ENCODE measurements around the gene PKIB. TPM values are rescaled to one million over a fixed set of nuclear protein-coding genes. Genes with fewer than 3 reads are reported as not detected.

The PKIB gene
- total RNA-seq, 1 donor from 2014 or later: not detected

DNA sequence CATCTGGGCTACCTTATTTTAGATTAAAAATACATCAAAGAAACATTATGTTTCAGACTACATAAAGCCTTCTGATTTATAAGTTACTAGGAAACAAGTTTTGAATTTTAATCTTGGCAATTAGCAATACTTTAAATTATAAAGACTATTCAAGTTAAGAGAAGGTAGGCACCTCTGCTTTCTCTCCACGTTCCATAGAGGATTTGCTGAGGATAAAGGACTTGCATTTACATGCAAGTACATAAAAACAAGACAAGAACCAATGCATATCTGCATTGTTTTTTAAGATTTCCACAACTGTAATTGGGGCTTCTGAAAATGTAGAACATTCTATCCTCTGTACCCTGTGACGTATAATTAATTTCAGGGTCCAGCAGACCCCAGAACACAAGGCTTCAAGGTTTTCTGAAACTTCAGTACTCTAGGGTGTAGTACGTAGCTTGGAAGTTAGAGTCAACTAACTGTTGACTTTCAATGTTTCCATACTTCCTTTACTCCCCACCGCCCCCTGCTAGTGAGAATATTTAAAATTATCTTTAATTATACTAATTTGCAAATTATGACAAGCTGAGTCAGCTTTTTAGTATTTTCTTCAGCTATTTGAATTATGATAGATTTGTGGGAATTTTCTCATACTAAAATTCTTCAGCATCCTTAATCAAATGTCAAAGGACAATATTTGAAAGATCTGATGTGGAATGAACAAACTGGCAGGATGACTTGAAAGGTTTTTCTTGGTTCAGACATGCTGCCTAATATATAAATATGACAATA, 82.8 kb downstream of the PKIB start:
- no peak for DNase-seq
- intact Hi-C loops (cut with micrococcal nuclease): no loop called here
- Mint-ChIP-seq H3K9me3 (no peaks in the 10 kb centered on the region), H3K4me1 (no peaks in the 10 kb centered on the region), H3K27me3 (no peaks in the 10 kb centered on the region), H3K27ac (no peak overlapping the region), H3K36me3 (ENCODE audit: low read depth) (no peaks in the 10 kb centered on the region), H3K4me3 (no peak overlapping the region)

DNA sequence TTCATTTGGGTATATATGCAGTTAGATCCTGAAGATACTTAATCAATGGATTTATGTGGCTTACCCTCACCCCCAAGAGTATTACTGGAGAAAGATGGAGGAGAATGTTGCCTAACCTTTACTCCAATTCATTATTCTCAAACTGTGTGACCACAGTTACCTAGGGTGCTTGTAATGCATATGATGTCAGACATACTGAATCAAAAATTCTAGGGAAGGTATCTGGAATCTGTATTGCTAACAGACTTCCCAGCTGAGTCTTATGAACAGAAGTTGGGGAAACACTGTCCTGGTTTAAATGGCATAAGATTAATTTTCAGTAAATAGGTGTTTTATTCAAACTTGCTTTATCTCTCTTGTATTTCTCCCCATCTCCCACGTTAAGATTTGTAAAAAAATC, 83.9 kb downstream of the PKIB start:
- Mint-ChIP-seq H3K4me3 (no peak overlapping the region), H3K36me3 (ENCODE audit: low read depth) (no peaks in the 10 kb centered on the region), H3K27me3 (no peaks in the 10 kb centered on the region), H3K9me3 (no peaks in the 10 kb centered on the region), H3K27ac (no peak overlapping the region), H3K4me1 (no peaks in the 10 kb centered on the region)
- intact Hi-C loops (cut with micrococcal nuclease): no loop called here
- DNase-seq: no peak

DNA sequence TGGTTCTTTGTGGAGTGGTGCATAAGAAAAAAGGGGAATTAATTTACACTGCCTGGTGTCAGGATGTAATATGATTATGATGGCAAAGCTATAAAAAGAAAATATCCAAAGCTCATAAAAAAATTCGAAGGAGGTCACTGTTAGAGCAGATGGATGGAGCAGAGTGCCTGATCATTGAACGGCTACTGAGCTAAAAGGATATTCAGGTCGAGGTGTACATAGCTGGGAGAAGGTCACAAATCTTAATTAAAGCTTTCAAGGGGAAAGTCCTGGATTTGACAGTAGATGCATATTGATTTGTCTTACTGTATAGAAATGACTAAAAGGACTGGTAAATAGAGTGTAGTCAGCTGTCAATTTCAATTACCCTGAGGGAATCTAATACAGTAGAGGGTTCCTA, 84.4 kb downstream of the PKIB start:
- no peaks in the 10 kb centered on the region for H3K9me3 Mint-ChIP-seq
- no peak overlapping the region for H3K4me3 Mint-ChIP-seq
- H3K27ac Mint-ChIP-seq: no peak overlapping the region
- intact Hi-C loops (cut with micrococcal nuclease): no loop called here
- no peaks in the 10 kb centered on the region for H3K36me3 Mint-ChIP-seq (ENCODE audit: low read depth)
- H3K27me3 Mint-ChIP-seq: no peaks in the 10 kb centered on the region
- DNase-seq: no peak
- H3K4me1 Mint-ChIP-seq: no peaks in the 10 kb centered on the region

DNA sequence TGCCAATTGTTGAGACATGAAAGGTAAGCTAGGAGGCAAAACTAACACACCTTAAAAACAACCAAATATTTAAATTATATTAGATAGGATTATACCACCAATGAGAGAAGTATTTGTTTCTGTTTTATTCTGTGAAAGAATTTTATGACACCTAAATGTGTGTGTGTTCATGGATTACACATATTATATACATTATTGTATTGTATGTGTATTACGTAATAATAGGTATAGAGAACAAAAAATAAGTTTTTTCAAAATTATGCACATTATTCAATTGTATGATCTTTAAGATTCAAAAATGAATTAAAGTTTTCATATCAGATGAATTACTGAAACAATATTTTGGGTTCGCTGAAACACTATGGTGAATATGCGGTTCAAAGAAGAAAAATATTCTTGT, 85.0 kb downstream of the PKIB start:
- Mint-ChIP-seq H3K27ac (no peak overlapping the region), H3K9me3 (no peaks in the 10 kb centered on the region), H3K4me3 (no peak overlapping the region), H3K4me1 (no peaks in the 10 kb centered on the region), H3K27me3 (no peaks in the 10 kb centered on the region), H3K36me3 (ENCODE audit: low read depth) (no peaks in the 10 kb centered on the region)
- DNase-seq: no peak
- intact Hi-C loops (cut with micrococcal nuclease): no loop called here

DNA sequence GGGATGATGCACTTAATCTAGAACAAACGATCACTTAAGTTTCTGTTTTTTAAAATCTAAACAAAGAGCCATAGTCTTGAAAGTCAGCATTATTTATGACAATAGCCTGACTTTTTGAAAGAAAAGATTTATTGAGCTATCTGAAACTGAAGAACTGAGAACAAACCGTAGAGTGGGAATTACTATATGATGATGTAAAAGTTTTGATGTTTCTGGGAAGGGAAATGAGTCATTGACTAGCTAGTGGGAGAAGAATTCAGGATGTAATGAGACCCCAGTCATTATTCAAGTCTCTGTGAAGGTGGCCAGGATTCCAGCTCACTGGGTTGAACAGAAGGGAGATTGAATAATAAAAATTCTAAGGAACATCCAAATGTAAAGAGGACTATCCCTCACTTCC, 85.9 kb downstream of the PKIB start:
- H3K27me3 Mint-ChIP-seq: no peaks in the 10 kb centered on the region
- H3K27ac Mint-ChIP-seq: no peak overlapping the region
- no peak overlapping the region for H3K4me3 Mint-ChIP-seq
- intact Hi-C loops (cut with micrococcal nuclease): no loop called here
- H3K9me3 Mint-ChIP-seq: no peaks in the 10 kb centered on the region
- DNase-seq: no peak
- H3K4me1 Mint-ChIP-seq: no peaks in the 10 kb centered on the region
- no peaks in the 10 kb centered on the region for H3K36me3 Mint-ChIP-seq (ENCODE audit: low read depth)

DNA sequence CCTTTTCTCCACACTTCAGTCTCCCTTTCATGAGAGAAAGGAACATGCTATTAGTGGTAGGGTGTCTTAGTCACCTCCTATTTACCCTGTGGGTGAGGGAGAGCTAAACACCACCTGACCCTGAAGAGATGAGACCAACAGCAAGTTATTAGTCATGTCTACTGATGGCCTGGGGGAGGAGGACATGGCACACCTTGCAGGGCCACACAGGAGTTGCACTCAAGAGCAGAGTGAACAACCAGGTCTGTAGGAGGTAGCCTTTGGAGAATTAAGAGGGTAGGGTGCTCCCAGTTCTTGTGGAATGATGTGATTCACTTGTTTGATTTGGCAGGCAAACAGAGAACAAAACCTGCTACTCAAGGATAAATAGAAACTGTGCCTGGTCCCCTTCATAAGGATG, 86.6 kb downstream of the PKIB start:
- no peak overlapping the region for H3K27ac Mint-ChIP-seq
- no peaks in the 10 kb centered on the region for H3K9me3 Mint-ChIP-seq

DNA sequence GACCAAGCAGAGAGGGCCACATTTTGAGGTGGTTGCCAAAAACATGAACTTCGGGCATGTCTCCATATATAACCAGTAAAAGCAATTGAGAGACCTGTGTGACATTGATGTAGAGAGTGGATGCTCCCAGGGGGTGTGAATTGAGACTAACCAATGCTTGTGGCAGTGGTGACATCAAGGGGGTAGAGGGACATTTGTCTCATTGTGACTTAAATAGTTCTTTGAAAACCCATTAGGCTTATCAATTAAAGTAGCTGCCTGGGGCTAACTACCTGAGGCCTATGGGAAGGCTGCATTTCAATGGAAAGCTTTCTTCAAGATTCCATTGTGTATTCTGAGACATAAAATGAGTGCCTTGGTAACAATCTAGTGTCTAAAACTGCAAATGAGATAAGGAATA, 87.3 kb downstream of the PKIB start:
- Mint-ChIP-seq H3K36me3 (ENCODE audit: low read depth) (no peaks in the 10 kb centered on the region), H3K27me3 (no peaks in the 10 kb centered on the region), H3K4me3 (no peak overlapping the region), H3K9me3 (no peaks in the 10 kb centered on the region), H3K4me1 (no peaks in the 10 kb centered on the region), H3K27ac (no peak overlapping the region)
- DNase-seq: no peak
- intact Hi-C loops (cut with micrococcal nuclease): no loop called here

More for the DNA sequence above, 86.6 kb downstream of the PKIB start:
- H3K4me1 Mint-ChIP-seq: no peaks in the 10 kb centered on the region
- H3K36me3 Mint-ChIP-seq (ENCODE audit: low read depth): no peaks in the 10 kb centered on the region
- DNase-seq: no peak
- H3K27me3 Mint-ChIP-seq: no peaks in the 10 kb centered on the region
- H3K4me3 Mint-ChIP-seq: no peak overlapping the region
- intact Hi-C loops (cut with micrococcal nuclease): no loop called here

DNA sequence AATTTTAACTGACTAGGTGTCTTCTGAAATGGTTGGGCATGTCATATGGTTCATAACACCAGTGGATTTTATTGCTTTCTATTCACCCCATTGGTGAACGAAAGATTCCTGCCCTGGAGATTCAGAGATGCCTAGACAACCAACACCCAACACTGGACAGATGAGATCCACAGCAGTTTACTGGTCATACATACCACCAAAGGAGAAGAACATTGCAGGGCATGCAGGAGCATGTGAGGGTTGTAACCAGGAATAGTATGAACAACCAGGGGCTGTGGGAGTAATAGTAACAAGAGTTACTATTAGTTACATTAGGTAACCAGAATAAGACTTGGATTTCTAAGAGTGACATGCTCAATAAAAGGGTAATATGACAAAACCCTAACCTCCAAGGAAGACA, 91.5 kb downstream of the PKIB start:
- no peak overlapping the region for H3K27ac Mint-ChIP-seq
- H3K4me3 Mint-ChIP-seq: no peak overlapping the region
- no peaks in the 10 kb centered on the region for H3K36me3 Mint-ChIP-seq (ENCODE audit: low read depth)
- DNase-seq: no peak
- H3K4me1 Mint-ChIP-seq: no peaks in the 10 kb centered on the region
- intact Hi-C loops (cut with micrococcal nuclease): no loop called here
- no peaks in the 10 kb centered on the region for H3K27me3 Mint-ChIP-seq
- no peaks in the 10 kb centered on the region for H3K9me3 Mint-ChIP-seq

DNA sequence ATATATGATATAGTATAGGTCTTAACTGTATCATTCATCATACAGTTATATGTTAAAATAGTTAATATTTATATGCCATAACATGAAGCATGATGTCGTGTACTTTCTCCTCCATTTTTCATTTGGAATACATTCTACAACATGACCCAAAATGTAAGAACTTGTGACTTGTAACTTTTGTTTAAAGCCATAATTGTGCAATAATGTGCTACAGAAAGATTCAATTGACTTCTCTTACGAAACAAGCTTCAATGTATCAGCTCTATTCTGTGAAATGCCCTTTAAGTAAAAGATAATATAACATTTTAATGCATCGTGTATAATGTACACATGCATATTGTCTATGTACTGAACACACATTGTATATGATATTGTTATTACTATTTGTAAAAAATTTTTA, 92.6 kb downstream of the PKIB start:
- Mint-ChIP-seq H3K4me1 (no peaks in the 10 kb centered on the region), H3K27me3 (no peaks in the 10 kb centered on the region), H3K9me3 (no peaks in the 10 kb centered on the region), H3K4me3 (no peak overlapping the region), H3K27ac (no peak overlapping the region), H3K36me3 (ENCODE audit: low read depth) (no peaks in the 10 kb centered on the region)
- no peak for DNase-seq
- intact Hi-C loops (cut with micrococcal nuclease): no loop called here

DNA sequence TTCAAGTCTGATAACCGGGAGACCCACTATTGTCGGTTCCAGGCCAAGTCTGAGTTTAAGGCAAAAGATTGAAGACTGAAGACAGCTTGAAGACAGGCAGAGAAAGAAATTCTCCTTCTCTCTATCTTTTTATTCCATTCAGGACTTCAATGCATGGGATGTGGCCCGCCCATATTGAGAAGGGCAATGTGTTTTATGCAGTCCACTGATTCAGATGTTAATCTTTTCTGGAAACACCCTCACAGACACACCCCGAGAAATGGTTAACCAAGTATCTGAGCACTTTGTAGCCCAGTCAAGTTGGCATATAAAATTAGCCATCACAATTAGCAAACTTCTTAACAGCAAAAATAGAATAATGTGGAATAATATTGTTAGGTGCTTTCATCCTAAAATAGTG, 93.9 kb downstream of the PKIB start:
- intact Hi-C loops (cut with micrococcal nuclease): no loop called here
- Mint-ChIP-seq H3K27me3 (no peaks in the 10 kb centered on the region), H3K36me3 (ENCODE audit: low read depth) (no peaks in the 10 kb centered on the region), H3K9me3 (no peaks in the 10 kb centered on the region), H3K4me3 (no peak overlapping the region), H3K4me1 (no peaks in the 10 kb centered on the region), H3K27ac (no peak overlapping the region)
- no peak for DNase-seq

DNA sequence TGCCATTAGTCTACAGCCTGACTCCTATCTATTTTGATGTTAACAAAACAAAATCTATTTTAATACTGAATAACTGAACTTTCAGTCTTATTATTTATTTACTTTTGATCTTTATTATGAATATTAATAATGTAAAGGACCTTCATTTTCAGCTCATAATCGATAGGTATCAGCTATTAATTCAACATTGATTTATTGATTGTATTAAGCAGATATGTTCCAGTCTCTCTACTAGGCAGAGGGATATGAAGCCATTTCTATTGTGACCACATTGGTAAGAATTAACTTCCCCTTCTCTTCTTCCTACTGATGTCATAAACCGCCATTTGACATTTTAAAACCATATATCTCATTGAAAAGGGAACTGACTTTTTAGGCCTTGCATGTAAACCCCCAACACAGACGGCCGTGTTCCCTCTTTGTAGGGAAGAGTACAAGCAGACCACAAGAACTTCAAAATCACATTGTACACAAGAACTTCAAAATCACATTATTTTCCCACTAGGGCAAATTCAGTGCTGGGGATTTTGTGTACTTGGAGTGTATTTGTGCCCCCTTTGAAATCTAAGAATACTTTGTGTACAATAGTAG, 99.8 kb downstream of the PKIB start:
- H3K27me3 Mint-ChIP-seq: no peaks in the 10 kb centered on the region

DNA sequence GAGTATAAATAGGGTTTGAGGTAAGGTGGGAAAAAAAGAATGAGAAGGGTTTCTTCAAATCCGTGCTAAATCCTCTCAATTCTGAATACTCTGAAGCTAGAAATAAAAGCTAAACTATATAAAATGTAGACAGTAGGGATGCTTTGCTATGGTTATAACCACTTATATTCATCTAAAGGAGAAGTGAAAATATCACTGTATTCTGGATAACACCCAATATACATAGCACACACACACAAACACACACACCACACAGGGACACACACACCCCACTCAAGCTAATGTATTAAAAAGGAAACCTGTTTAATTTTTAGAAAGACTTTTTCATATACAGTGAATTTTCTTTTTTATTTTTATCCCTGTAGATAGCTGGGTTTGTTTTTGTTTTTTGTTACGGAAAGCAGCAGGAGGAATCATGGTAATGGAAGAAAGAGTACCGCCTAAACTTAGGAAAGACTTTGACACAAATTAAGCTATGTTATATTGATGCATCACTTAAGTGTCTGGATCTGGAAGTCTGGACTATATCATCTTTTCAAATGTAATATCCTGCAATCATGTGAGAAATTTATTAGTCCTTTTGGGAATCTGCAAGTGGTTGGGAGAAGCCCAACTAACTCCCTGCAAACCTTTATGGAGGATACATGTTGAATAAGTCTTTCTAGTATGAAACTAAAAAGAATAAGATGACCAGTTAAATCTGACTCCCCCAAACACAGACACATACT, 100.9 kb downstream of the PKIB start:
- intact Hi-C loops (cut with micrococcal nuclease): no loop called here
- no peak overlapping the region for H3K4me3 Mint-ChIP-seq

More for the DNA sequence above, 99.8 kb downstream of the PKIB start:
- Mint-ChIP-seq H3K9me3 (no peaks in the 10 kb centered on the region), H3K36me3 (ENCODE audit: low read depth) (no peaks in the 10 kb centered on the region), H3K4me3 (no peak overlapping the region), H3K4me1 (no peaks in the 10 kb centered on the region), H3K27ac (no peak overlapping the region)
- no peak for DNase-seq
- intact Hi-C loops (cut with micrococcal nuclease): no loop called here

DNA sequence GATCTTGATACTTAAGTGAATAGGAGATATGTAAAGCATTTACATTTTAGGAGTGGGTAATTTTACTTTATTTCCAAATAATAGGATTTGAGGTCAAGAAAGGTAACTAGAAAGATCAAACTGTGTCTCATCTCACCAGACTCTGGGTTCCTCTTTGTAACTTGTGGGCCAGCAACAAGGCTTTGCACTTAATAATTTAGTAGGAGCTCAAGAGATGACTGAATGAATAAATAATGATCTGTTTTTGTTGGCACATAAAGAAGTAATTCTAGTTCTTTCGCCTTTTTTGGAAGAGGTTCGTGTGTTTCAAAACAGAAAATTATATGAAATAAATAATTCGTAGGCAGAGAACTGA, 101.9 kb downstream of the PKIB start:
- peaks cover 1% of the 10 kb centered on the region for H3K27me3 Mint-ChIP-seq
- no peak for DNase-seq
- H3K27ac Mint-ChIP-seq: no peak overlapping the region
- no peaks in the 10 kb centered on the region for H3K36me3 Mint-ChIP-seq (ENCODE audit: low read depth)
- H3K9me3 Mint-ChIP-seq: no peaks in the 10 kb centered on the region
- intact Hi-C loops (cut with micrococcal nuclease): no loop called here
- no peaks in the 10 kb centered on the region for H3K4me1 Mint-ChIP-seq
- H3K4me3 Mint-ChIP-seq: no peak overlapping the region

More for the DNA sequence above, 100.9 kb downstream of the PKIB start:
- Mint-ChIP-seq H3K27me3 (no peaks in the 10 kb centered on the region), H3K27ac (no peak overlapping the region), H3K4me1 (no peaks in the 10 kb centered on the region), H3K36me3 (ENCODE audit: low read depth) (no peaks in the 10 kb centered on the region), H3K9me3 (no peaks in the 10 kb centered on the region)
- no peak for DNase-seq

DNA sequence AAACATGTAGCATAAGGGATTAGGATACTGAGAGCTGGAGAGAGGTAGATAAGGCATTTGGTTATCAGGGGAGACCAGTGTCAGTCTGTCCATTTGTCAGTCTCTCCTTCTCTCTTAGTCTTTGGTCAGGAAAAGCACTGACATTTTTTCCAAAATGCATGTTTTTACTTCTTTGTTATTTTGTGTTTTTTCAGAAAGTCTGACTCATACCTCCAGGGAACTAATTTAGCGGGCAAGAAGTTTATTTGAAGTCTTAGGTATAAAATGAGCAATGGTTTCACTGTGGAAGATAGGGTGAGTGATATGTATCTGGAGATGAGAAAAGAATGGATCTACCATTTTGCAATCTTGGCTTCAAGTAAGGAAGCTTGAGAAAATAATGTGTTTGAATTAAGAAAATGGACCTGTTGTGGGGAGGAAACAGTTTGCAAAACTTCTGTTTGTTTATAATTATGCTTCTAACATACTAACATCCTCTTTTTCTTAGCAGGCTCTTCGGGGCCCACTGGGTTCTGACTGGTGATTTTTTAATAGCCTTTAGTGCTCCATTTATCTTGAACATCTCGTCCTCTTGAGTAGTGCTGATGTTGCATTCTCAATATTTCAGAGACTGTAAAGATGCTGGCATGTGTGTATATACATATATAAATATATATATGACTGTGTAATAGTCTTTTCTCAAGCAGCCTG, 102.4 kb downstream of the PKIB start:
- H3K27me3 Mint-ChIP-seq: peaks cover 2% of the 10 kb centered on the region
- no peak overlapping the region for H3K4me3 Mint-ChIP-seq
- no peak for DNase-seq
- no peak overlapping the region for H3K27ac Mint-ChIP-seq
- intact Hi-C loops (cut with micrococcal nuclease): no loop called here
- no peaks in the 10 kb centered on the region for H3K4me1 Mint-ChIP-seq
- H3K36me3 Mint-ChIP-seq (ENCODE audit: low read depth): no peaks in the 10 kb centered on the region
- H3K9me3 Mint-ChIP-seq: no peaks in the 10 kb centered on the region

Measured in activated CD4-positive, alpha-beta T cell treated with anti-CD3 and anti-CD28 coated beads, Interleukin-2, amount 10 ng/mL, durations not matched to agents 24 days and 14 days (primary cell).